ENCODE data around the gene YRDC. TPM values are rescaled to one million over a fixed set of nuclear protein-coding genes. Genes with fewer than 3 reads are reported as not detected.
"Not testable (repeated sequence)": the region's sequence is repeated elsewhere in the genome, so short reads cannot be mapped to it uniquely, and the experiment has no call there.

Gene YRDC
- total and polyA plus RNA-seq, 8 donors: 9.8 to 16.9 (median 12.1) TPM

GRCh38 chr1:37782491-37782890, 25.5 kb downstream of the YRDC start:
- no peak for TF ChIP-seq CTCF (IDR thresholded peaks at IDR 0.05)
- Histone ChIP-seq H3K27ac (no peak overlapping the region), H3K27me3 (peaks cover 0 to 48% of the 10 kb centered on the region in 2 donors), H3K36me3 (no peaks in the 10 kb centered on the region), H3K4me3 (no peak overlapping the region), H3K9me3 (no peaks in the 10 kb centered on the region), H3K4me1 (no peaks in the 10 kb centered on the region)
- DNase-seq (no peak), ATAC-seq (no peak)
- intact Hi-C loops (cut with DNase I): no loop called here

DNA sequence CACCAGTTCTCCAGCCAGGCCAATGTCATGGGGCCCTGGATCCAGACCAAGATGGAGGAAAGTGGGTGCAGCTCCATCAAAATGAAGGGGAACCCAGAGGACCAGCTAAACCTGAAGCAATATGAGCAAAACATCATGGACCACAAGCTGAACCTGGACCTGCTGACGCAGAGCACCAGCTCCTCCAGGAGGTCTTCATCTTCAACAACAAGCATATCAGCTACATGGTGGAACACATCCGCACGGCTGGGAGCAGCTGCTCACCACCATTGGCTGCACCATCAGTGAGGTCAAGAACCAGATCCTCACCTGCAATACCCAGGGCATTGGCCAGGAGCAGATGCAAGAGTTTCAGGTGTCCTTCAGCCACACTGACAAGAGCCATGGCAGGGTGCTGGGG, 29.4 kb downstream of the YRDC start:
- Histone ChIP-seq H3K4me1 (no peaks in the 10 kb centered on the region), H3K9me3 (no peaks in the 10 kb centered on the region), H3K36me3 (no peaks in the 10 kb centered on the region), H3K4me3 (no peak overlapping the region), H3K27ac (no peak overlapping the region), H3K27me3 (peaks cover 0 to 21% of the 10 kb centered on the region in 2 donors)
- ATAC-seq (no peak), DNase-seq (no peak)
- TF ChIP-seq CTCF (IDR thresholded peaks at IDR 0.05): no peak
- intact Hi-C loops (cut with DNase I): no loop called here

DNA sequence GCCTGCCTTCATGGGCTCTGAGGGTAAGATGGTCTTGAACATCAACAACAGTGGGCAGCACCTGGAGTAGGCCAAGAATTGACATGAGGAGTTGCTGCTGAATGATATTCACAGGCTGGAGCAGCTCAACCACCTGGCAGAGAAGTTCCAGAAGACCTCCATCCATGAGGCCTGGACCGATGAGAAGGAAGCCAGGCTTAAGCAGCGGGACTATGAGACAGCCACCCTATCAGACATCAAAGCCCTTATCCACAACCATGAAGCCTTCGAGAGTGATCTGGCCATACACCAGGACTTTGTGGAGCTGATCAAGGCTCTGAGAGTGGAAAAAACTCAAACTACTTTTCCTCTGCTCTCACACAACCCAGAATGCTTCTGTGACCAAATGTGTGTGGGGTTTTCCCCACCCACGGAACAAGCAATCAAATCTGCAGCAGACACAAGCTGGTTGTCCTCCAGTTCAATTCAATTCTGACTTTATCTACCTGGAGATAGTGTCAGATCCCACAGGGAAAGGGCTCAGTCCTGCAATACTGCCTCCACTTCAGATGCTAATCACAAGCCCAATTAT, 31.0 kb downstream of the YRDC start:
- Histone ChIP-seq H3K27ac (no peak overlapping the region), H3K36me3 (no peaks in the 10 kb centered on the region), H3K9me3 (no peaks in the 10 kb centered on the region), H3K4me3 (no peak overlapping the region), H3K27me3 (peaks cover 0 to 7% of the 10 kb centered on the region in 2 donors), H3K4me1 (no peaks in the 10 kb centered on the region)
- ATAC-seq: no peak
- intact Hi-C loops (cut with DNase I): no loop called here
- DNase-seq: no peak
- TF ChIP-seq CTCF (IDR thresholded peaks at IDR 0.05): no peak

DNA sequence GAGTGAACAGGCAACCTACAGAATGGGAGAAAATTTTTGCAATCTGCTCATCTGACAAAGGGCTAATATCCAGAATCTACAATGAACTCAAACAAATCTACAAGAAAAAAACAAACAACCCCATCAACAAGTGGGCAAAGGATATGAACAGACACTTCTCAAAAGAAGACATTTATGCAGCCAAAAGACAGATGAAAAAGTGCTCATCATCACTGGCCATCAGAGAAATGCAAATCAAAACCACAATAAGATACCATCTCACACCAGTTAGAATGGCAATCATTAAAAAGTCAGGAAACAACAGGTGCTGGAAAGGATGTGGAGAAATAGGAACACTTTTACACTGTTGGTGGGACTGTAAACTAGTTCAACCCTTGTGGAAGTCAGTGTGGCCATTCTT, 36.6 kb downstream of the YRDC start:
- intact Hi-C loops (cut with DNase I); H3K4me3 ChIP-seq; ATAC-seq; H3K9me3 ChIP-seq; H3K27ac ChIP-seq; H3K4me1 ChIP-seq; H3K36me3 ChIP-seq; DNase-seq: not testable (repeated sequence)
- H3K27me3 ChIP-seq: peaks cover 3 to 49% of the 10 kb centered on the region in 2 donors

DNA sequence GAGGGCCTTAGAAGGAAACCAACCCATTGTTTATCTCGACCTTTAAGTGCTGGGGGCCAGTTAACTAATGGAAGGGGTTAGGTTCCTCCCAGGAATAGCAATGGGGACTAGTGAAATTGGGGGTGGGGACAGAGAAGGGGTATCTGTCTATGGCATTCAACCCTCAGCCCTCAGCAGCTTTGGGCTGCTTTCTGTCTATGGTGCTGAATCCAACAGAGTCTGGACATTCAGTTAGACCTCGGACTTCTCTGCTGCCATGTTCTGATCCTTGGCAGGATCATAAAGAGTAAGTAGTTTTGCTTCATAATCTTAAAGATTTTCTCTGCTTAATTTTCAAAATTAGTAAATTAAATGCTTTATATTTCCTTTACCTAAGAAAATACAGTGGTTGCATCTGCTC, 40.5 kb downstream of the YRDC start:
- H3K27me3 ChIP-seq: peaks cover 21 to 82% of the 10 kb centered on the region in 2 donors

More for the DNA sequence above, 40.5 kb downstream of the YRDC start:
- Histone ChIP-seq H3K27ac (no peak overlapping the region), H3K4me3 (no peak overlapping the region), H3K9me3 (no peaks in the 10 kb centered on the region), H3K4me1 (no peaks in the 10 kb centered on the region), H3K36me3 (no peaks in the 10 kb centered on the region)
- ATAC-seq (no peak), DNase-seq (no peak)
- intact Hi-C loops (cut with DNase I): no loop called here
- TF ChIP-seq CTCF (IDR thresholded peaks at IDR 0.05): no peak

Measured in left lung (tissue), 10 donors.